OCI-LY3 (cell line): Measurements from ENCODE around the gene USP3.

Experiments
- CTCF ChIP-seq: fragments of 200-600, 300-600 bp; sonication (generic); IDR thresholded peaks from 2 replicates; pipeline ENCODE4 v1.5.1; 2014; ENCODE audit warnings: antibody characterized with exemption, low read length, low read depth
- EZH2phosphoT487 ChIP-seq: fragments of 200-600 bp; shearing (Covaris generic); IDR thresholded peaks from 2 replicates; pipeline ENCODE4 v1.6.1; 2018; ENCODE audit warnings: antibody characterized with exemption, mixed run types, low read depth

DNA sequence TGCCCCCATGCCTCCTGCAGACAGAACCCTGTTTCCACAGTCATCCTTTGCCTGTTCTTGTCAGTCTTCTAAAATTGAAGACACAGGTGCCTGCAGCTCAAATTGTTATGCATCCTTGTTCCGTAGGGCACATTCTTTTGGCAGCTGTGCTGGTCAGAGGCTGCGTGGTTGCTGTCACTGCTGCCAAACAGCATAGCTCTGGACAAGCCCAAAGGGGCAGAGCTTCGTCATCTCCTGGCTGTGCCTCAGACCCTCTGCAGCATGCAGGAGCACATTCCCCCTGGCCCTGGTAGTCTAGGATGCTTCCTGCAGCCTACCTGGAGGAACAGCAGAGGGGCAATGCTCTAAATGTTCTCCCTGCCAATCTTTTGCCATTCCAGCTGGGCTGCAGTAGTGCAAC lies 90.7 kb downstream of the USP3 start:
- TF ChIP-seq CTCF, result no peak
- TF ChIP-seq EZH2phosphoT487, result no peak
